AG09309 (cell line): ENCODE results near the gene DNM3.

ENCODE experiments used
- DNase-seq: peaks from one replicate; pipeline ENCODE4 v3.0.0-alpha.2; 2010; ENCODE audit warnings: low read depth
- H3K4me3 ChIP-seq: 2 replicates; pipeline ENCODE4 v1.5.1; 2011; ENCODE audit warnings: mild to moderate bottlenecking, low read depth, low read length, moderate library complexity; ENCODE audit not compliant: control insufficient read depth
- TF ChIP-seq, protein P1 (sequence below): IDR thresholded peaks from 2 replicates; pipeline ENCODE4 v1.5.1; 2011; ENCODE audit warnings: mild to moderate bottlenecking, low read depth, low read length, inconsistent platforms; ENCODE audit not compliant: insufficient read depth, control insufficient read depth; ENCODE audit errors: missing control alignments

Gene DNM3

GRCh38 chr1:172265905-172266304 is 424.6 kb downstream of the DNM3 start:
- no peak for DNase-seq
- H3K4me3 ChIP-seq, result no peak overlapping the region
- TF ChIP-seq, protein P1, sequence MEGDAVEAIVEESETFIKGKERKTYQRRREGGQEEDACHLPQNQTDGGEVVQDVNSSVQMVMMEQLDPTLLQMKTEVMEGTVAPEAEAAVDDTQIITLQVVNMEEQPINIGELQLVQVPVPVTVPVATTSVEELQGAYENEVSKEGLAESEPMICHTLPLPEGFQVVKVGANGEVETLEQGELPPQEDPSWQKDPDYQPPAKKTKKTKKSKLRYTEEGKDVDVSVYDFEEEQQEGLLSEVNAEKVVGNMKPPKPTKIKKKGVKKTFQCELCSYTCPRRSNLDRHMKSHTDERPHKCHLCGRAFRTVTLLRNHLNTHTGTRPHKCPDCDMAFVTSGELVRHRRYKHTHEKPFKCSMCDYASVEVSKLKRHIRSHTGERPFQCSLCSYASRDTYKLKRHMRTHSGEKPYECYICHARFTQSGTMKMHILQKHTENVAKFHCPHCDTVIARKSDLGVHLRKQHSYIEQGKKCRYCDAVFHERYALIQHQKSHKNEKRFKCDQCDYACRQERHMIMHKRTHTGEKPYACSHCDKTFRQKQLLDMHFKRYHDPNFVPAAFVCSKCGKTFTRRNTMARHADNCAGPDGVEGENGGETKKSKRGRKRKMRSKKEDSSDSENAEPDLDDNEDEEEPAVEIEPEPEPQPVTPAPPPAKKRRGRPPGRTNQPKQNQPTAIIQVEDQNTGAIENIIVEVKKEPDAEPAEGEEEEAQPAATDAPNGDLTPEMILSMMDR, result no peak

DNA sequence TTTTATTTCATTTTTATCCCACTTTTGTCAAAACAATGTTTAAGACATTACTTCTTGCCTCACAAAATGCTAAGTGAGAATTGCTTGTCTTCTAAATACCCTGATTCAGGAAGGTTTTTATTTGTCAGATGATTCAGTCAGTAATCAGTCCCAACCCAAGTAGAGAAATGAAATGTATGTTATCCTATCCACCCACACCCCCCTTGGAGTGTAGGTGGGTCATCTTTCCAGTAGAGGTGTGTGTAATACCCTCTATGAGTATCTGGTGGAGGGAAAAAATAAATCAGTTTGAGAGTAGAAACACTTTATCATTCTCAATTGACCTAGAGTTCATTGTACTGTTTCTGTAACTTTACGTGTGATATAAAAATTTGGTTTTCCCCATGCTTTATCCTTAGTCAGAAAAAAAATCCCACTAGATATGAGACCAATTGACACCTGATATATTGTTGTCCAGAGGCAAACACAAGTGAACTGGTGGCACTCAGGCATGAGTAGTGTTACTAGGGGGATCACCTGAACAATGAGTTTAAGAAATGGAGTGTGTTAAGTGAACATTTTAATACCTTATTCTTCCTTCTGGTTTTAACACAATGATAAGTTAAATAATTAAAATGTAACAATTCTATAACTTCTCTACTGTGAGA is 425.4 kb downstream of the DNM3 start:
- DNase-seq, result no peak
- no peak overlapping the region for H3K4me3 ChIP-seq
- TF ChIP-seq, protein P1, result no peak

- TF ChIP-seq, protein P1, result no peak
- no peak for DNase-seq
- no peak overlapping the region for H3K4me3 ChIP-seq
Measured at GRCh38 chr1:172268237-172268636, 426.9 kb downstream of the DNM3 start.

- TF ChIP-seq, protein P1, result no peak
- H3K4me3 ChIP-seq, result no peak overlapping the region
- DNase-seq, result no peak
Measured at GRCh38 chr1:172269084-172269483, 427.8 kb downstream of the DNM3 start.

DNA sequence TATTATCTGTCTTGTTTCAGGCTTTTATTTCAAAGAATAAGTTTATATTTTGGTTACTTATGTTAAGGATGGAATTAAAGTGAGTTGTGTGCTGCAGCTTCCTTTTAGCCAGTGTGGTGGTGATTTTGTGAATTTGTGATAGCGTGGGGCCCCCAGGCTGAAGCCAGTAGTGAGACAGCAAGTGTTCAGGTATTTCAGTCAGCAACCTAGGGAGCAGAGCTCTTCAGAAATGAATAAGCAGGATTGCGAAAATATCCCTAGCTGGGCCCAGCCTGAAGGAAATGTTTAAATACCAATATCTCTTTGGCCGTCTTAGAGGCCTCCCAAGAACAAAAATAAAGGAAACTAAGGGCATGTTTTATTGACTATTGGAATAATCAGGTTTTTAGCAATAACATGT is 428.3 kb downstream of the DNM3 start:
- TF ChIP-seq, protein P1, result no peak
- no peak for DNase-seq
- H3K4me3 ChIP-seq, result no peak overlapping the region

DNA sequence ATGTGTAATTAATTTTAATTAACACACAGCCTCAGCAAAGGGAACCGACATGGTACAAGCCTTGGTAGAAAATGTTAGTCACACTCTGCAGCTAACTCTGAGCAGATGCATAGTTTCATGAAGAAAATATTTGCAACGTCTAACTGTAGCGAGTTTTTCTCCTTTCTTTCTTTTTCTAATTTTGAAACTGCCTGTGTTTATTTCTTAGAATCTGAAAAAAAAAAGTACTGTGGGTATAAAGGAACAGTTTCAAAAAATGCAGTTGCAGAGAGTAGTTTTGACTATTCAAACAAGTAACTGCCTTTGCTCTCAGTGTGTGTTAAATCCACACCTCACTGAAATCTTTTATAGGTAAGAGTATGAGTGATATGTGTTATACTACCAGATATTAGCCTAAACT is 429.3 kb downstream of the DNM3 start:
- TF ChIP-seq, protein P1, result no peak
- no peak overlapping the region for H3K4me3 ChIP-seq
- no peak for DNase-seq
